Nephron (organoid): ENCODE results near the gene STPG2.

Source experiments
- H3K27ac Mint-ChIP-seq, 3 experiments: 2 replicates each; pipeline ENCODE4 v1.8.0; 2020; ENCODE audit warnings: mixed read lengths in 3 of 3, mild to moderate bottlenecking in 2 of 3, moderate library complexity in 1 of 3
- H3K27me3 Mint-ChIP-seq: 2 replicates; pipeline ENCODE4 v1.8.0; 2021; ENCODE audit warnings: low read depth, mild to moderate bottlenecking, moderate library complexity, mixed read lengths
- H3K36me3 Mint-ChIP-seq: 2 replicates; pipeline ENCODE4 v1.8.0; 2020; ENCODE audit warnings: low read depth, mixed read lengths
- H3K4me1 Mint-ChIP-seq: 2 replicates; pipeline ENCODE4 v1.8.0; 2020; ENCODE audit warnings: mixed read lengths
- H3K4me3 Mint-ChIP-seq, 3 experiments: 2 replicates each; pipeline ENCODE4 v1.8.0; 2020; ENCODE audit warnings: mild to moderate bottlenecking in 3 of 3, mixed read lengths in 3 of 3, moderate library complexity in 2 of 3
- H3K9me3 Mint-ChIP-seq: 2 replicates; pipeline ENCODE4 v1.8.0; 2020; ENCODE audit warnings: mixed read lengths
- TF ChIP-seq, protein P1 (sequence below), 3 experiments: fragments of 200-600 bp; sonication (generic); IDR thresholded peaks; one replicate each; pipeline ENCODE4 v1.5.0; 2021; ENCODE audit warnings: antibody characterized with exemption in 3 of 3; ENCODE audit not compliant: unreplicated experiment in 3 of 3

Gene STPG2

DNA sequence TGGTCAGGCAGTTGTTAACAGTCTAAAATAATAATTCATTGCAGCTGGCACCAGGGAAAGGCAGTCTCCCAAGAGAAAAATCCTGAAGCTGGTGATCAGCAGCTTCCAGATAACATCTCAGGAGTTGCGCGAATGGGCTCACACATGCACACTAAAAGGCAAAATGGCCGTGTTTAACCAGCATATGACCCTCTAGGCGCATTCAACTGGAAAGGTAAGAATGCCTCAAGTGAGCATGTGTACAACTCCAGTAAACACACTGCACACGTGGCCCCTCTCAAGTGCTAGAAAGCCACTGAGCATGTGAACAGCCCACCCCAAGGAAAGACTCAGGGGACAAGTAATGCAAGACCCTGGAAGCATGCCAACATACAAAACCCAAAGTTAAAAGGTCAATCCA is 33.1 kb downstream of the STPG2 start:
- Mint-ChIP-seq H3K9me3 (no peaks in the 10 kb centered on the region), H3K27ac (no peak overlapping the region), H3K36me3 (no peaks in the 10 kb centered on the region), H3K4me3 (no peak overlapping the region), H3K4me1 (no peaks in the 10 kb centered on the region), H3K27me3 (no peaks in the 10 kb centered on the region)
- TF ChIP-seq, protein P1, sequence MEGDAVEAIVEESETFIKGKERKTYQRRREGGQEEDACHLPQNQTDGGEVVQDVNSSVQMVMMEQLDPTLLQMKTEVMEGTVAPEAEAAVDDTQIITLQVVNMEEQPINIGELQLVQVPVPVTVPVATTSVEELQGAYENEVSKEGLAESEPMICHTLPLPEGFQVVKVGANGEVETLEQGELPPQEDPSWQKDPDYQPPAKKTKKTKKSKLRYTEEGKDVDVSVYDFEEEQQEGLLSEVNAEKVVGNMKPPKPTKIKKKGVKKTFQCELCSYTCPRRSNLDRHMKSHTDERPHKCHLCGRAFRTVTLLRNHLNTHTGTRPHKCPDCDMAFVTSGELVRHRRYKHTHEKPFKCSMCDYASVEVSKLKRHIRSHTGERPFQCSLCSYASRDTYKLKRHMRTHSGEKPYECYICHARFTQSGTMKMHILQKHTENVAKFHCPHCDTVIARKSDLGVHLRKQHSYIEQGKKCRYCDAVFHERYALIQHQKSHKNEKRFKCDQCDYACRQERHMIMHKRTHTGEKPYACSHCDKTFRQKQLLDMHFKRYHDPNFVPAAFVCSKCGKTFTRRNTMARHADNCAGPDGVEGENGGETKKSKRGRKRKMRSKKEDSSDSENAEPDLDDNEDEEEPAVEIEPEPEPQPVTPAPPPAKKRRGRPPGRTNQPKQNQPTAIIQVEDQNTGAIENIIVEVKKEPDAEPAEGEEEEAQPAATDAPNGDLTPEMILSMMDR (IDR thresholded peaks at IDR 0.05; ENCODE audit: unreplicated experiment in 3 of 3): no peak

DNA sequence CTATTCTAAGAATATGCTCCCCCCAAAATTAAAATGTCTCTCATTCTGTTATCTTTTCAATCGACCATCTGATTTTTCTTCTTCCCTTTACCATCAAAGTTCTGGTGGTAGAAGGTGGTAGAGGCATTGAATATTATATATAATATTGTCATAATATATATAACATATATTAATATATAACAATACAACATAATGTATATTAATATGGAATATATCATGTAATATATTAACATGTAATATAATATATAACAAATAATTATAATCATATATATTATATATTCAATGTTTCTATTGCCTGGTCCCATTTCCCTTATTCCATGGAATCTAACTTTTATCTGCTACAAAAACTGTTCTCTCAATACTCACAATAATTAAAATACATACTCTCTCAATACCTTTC is 40.6 kb downstream of the STPG2 start:
- H3K36me3 Mint-ChIP-seq: no peaks in the 10 kb centered on the region
- TF ChIP-seq, protein P1 (IDR thresholded peaks at IDR 0.05; ENCODE audit: unreplicated experiment in 3 of 3): no peak
- H3K4me3 Mint-ChIP-seq: no peak overlapping the region
- no peaks in the 10 kb centered on the region for H3K27me3 Mint-ChIP-seq
- no peaks in the 10 kb centered on the region for H3K9me3 Mint-ChIP-seq
- no peaks in the 10 kb centered on the region for H3K4me1 Mint-ChIP-seq
- no peak overlapping the region for H3K27ac Mint-ChIP-seq

DNA sequence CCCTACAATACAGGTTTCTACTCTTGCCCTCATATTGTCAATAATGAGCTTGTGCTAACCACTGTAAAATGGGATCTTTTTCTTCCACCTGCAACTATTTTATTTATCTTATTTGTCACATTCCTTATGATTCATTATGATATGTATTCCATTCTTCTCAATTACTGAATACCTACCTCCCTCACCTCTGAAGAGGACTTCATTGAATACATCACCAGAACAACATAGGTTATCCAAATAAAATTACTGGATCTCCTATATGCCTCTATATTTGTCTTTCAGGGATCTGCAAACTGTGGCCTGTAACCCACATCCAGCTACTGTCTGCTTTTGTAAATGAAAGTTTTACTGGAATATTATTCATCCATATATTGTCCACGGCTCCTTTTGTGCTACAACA is 41.3 kb downstream of the STPG2 start:
- Mint-ChIP-seq H3K9me3 (no peaks in the 10 kb centered on the region), H3K27ac (no peak overlapping the region), H3K4me1 (no peaks in the 10 kb centered on the region), H3K4me3 (no peak overlapping the region), H3K27me3 (no peaks in the 10 kb centered on the region), H3K36me3 (no peaks in the 10 kb centered on the region)
- TF ChIP-seq, protein P1 (IDR thresholded peaks at IDR 0.05; ENCODE audit: unreplicated experiment in 3 of 3): no peak

DNA sequence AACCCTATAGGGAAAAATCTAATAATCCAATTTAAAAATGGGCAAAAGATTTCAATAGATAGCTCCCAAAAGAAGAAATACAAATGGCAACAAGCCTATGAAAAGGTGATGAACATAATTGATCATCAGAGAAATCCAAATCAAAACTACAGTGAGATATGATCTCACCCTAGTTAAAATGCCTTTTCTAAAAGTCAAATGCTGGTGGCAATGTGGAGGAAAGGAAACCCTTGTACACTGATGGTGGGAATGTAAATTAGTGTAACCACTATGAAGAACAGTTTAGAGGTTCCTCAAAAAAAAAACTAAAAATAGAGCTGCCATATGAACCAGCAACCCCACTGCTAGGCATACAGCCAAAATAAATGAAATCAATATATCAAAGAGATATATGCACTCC is 44.5 kb downstream of the STPG2 start:
- H3K27ac Mint-ChIP-seq: no peak overlapping the region
- TF ChIP-seq, protein P1 (IDR thresholded peaks at IDR 0.05; ENCODE audit: unreplicated experiment in 3 of 3): no peak
- H3K4me1 Mint-ChIP-seq: no peaks in the 10 kb centered on the region
- no peaks in the 10 kb centered on the region for H3K27me3 Mint-ChIP-seq
- H3K36me3 Mint-ChIP-seq: no peaks in the 10 kb centered on the region
- peaks cover 10% of the 10 kb centered on the region for H3K9me3 Mint-ChIP-seq
- H3K4me3 Mint-ChIP-seq: no peak overlapping the region

DNA sequence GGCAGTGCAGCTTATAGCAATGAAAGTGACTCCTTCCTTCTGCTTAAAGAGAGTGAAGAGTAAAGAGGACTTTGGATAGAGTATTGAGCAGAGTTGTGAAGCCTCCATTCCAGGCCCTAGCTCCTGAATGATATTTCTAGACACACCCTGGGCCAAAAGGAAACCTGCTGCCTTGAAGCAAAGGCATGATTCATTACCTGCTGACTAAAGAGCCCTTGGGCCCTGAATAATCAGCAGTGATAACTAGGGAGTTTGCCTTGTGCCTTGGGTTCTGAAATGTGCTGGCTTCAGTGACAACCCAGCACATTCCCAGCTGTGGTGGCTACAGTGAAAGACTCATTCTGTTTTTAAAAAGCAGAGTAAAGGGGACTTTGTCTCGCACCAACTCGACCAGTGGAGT is 49.2 kb downstream of the STPG2 start:
- Mint-ChIP-seq H3K27me3 (no peaks in the 10 kb centered on the region), H3K4me3 (no peak overlapping the region), H3K27ac (no peak overlapping the region), H3K36me3 (no peaks in the 10 kb centered on the region), H3K9me3 (peaks cover 10% of the 10 kb centered on the region), H3K4me1 (no peaks in the 10 kb centered on the region)
- TF ChIP-seq, protein P1 (IDR thresholded peaks at IDR 0.05; ENCODE audit: unreplicated experiment in 3 of 3): no peak

DNA sequence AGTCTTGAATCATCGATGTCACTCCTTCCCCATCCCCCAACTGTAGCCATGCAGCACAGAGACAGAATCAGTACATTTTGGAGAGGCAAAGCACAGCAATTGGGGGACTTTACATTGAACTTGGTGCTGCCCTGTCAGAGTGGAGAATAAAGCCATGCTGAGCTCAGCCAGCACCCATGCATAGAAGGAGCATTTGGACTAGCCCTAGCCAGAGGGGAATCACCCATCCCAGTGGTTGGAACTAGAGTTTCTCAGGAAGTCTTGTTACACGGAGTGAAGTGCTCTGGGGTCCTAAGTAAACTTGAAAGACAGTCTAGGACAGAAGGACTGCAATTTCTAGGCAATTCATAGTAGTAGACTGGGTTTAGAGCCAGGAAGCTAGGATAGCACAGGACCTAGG is 49.6 kb downstream of the STPG2 start:
- peaks cover 10% of the 10 kb centered on the region for H3K9me3 Mint-ChIP-seq
- H3K36me3 Mint-ChIP-seq: no peaks in the 10 kb centered on the region
- H3K4me1 Mint-ChIP-seq: no peaks in the 10 kb centered on the region
- H3K4me3 Mint-ChIP-seq: no peak overlapping the region
- TF ChIP-seq, protein P1 (IDR thresholded peaks at IDR 0.05; ENCODE audit: unreplicated experiment in 3 of 3): no peak
- H3K27ac Mint-ChIP-seq: no peak overlapping the region
- no peaks in the 10 kb centered on the region for H3K27me3 Mint-ChIP-seq
